Colon (tissue), 2 donors: ENCODE results near the gene FGD4.
"Not testable (repeated sequence)": the region's sequence is repeated elsewhere in the genome, so short reads cannot be mapped to it uniquely, and the experiment has no call there.

Source experiments
- FAIRE-seq: peaks from 2 replicates; lab custom pipeline; 2012; peaks lifted over from hg19 to GRCh38; lab: Jason Lieb, UNC
- donor health status: control.
- donor health status: control.

The FGD4 gene

GRCh38 chr12:32522331-32523221 is 123.2 kb downstream of the FGD4 start:
- no peak for FAIRE-seq

- not testable (repeated sequence) for FAIRE-seq
These were observed 126.4 kb downstream of the FGD4 start for GRCh38 chr12:32525802-32526201.

- FAIRE-seq, result not testable (repeated sequence)
These were observed 127.0 kb downstream of the FGD4 start for GRCh38 chr12:32526343-32526742.

GRCh38 chr12:32532422-32532821 is 133.1 kb downstream of the FGD4 start:
- no peak for FAIRE-seq

GRCh38 chr12:32532951-32533350 is 133.6 kb downstream of the FGD4 start:
- no peak for FAIRE-seq

GRCh38 chr12:32533506-32533905 is 134.1 kb downstream of the FGD4 start:
- not testable (repeated sequence) for FAIRE-seq

GRCh38 chr12:32533971-32534590 is 134.7 kb downstream of the FGD4 start:
- no peak for FAIRE-seq

GRCh38 chr12:32534698-32535097 is 135.3 kb downstream of the FGD4 start:
- no peak for FAIRE-seq

GRCh38 chr12:32535288-32535999 is 136.1 kb downstream of the FGD4 start:
- no peak for FAIRE-seq

- no peak for FAIRE-seq
These were observed 136.6 kb downstream of the FGD4 start for GRCh38 chr12:32536000-32536345.

GRCh38 chr12:32541754-32542374 is 142.5 kb downstream of the FGD4 start:
- FAIRE-seq, result no peak

GRCh38 chr12:32542428-32543229 is 143.3 kb downstream of the FGD4 start:
- no peak for FAIRE-seq

GRCh38 chr12:32544893-32545292 is 145.5 kb downstream of the FGD4 start:
- no peak for FAIRE-seq

- FAIRE-seq, result no peak
These were observed 146.1 kb downstream of the FGD4 start for GRCh38 chr12:32545413-32545980.

- no peak for FAIRE-seq
These were observed 146.9 kb downstream of the FGD4 start for GRCh38 chr12:32546272-32546671.

- no peak for FAIRE-seq
These were observed 149.4 kb downstream of the FGD4 start for GRCh38 chr12:32548691-32549281.

GRCh38 chr12:32549675-32550079 is 150.3 kb downstream of the FGD4 start:
- no peak for FAIRE-seq

- no peak for FAIRE-seq
These were observed 151.7 kb downstream of the FGD4 start for GRCh38 chr12:32551058-32551457.

- no peak for FAIRE-seq
These were observed 159.5 kb downstream of the FGD4 start for GRCh38 chr12:32558903-32559302.

- no peak for FAIRE-seq
These were observed 160.1 kb downstream of the FGD4 start for GRCh38 chr12:32559434-32559833.

GRCh38 chr12:32560520-32560919 is 161.2 kb downstream of the FGD4 start:
- no peak for FAIRE-seq
